ENCODE results near the gene SEMA3G.

- no peak for TF ChIP-seq CTCF (conservative IDR thresholded peaks at IDR 0.05)
- TF ChIP-seq ZFX (IDR thresholded peaks at IDR 0.05): no peak
These were observed 48.6 kb downstream of the SEMA3G start for GRCh38 chr3:52396011-52396906.

All from C4-2B (cell line).